GM21390 (cell line): ENCODE measurements around the gene RRP9.

Source experiments
- ATAC-seq: cut with Tn5 transposase; IDR thresholded peaks from one replicate; pipeline ENCODE4 v1.9.1; 2021; ENCODE audit not compliant: unreplicated experiment

Gene RRP9

GRCh38 chr3:51974277-51974962 lies 32.7 kb upstream of the RRP9 start:
- peak; percentile 5 for ATAC-seq

GRCh38 chr3:51971350-51971749 lies 29.6 kb upstream of the RRP9 start:
- no peak for ATAC-seq

- no peak for ATAC-seq
Observed at GRCh38 chr3:51970606-51971300, 29.0 kb upstream of the RRP9 start.

GRCh38 chr3:51969841-51970240 lies 28.1 kb upstream of the RRP9 start:
- no peak for ATAC-seq

- ATAC-seq: no peak
Observed at GRCh38 chr3:51968883-51969678, 27.4 kb upstream of the RRP9 start.

GRCh38 chr3:51968170-51968775 lies 26.6 kb upstream of the RRP9 start:
- ATAC-seq: no peak

GRCh38 chr3:51967384-51968169 lies 25.9 kb upstream of the RRP9 start, which contains the start of gene PCBP4:
PCBP4 (minus strand) TSS chr3:51967454; CDS start chr3:51961240, 6,214 bp downstream.
- ATAC-seq: peak; percentile 63

GRCh38 chr3:51966922-51967383 lies 25.2 kb upstream of the RRP9 start:
- ATAC-seq: peak; percentile 48

- no peak for ATAC-seq
Observed at GRCh38 chr3:51966486-51966885, 24.8 kb upstream of the RRP9 start.

- ATAC-seq: no peak
Observed at GRCh38 chr3:51966016-51966415, 24.3 kb upstream of the RRP9 start.

- ATAC-seq: no peak
Observed at GRCh38 chr3:51964521-51964920, 22.8 kb upstream of the RRP9 start.

GRCh38 chr3:51963951-51964451 lies 22.3 kb upstream of the RRP9 start:
- ATAC-seq: no peak

- no peak for ATAC-seq
Observed at GRCh38 chr3:51962854-51963530, 21.3 kb upstream of the RRP9 start.

GRCh38 chr3:51961602-51962569 lies 20.2 kb upstream of the RRP9 start:
- ATAC-seq: no peak

GRCh38 chr3:51961011-51961410 lies 19.3 kb upstream of the RRP9 start:
- ATAC-seq: no peak

- no peak for ATAC-seq
Observed at GRCh38 chr3:51960386-51960785, 18.7 kb upstream of the RRP9 start.

GRCh38 chr3:51959651-51960050 lies 17.9 kb upstream of the RRP9 start:
- ATAC-seq: no peak
